HG03521 (cell line): ENCODE measurements around the gene DUOXA2.

Experiments
- ATAC-seq: cut with Tn5 transposase; IDR thresholded peaks from one replicate; pipeline ENCODE4 v1.9.1; 2021; ENCODE audit warnings: mild to moderate bottlenecking, moderate library complexity; ENCODE audit not compliant: unreplicated experiment

DUOXA2 gene

DNA sequence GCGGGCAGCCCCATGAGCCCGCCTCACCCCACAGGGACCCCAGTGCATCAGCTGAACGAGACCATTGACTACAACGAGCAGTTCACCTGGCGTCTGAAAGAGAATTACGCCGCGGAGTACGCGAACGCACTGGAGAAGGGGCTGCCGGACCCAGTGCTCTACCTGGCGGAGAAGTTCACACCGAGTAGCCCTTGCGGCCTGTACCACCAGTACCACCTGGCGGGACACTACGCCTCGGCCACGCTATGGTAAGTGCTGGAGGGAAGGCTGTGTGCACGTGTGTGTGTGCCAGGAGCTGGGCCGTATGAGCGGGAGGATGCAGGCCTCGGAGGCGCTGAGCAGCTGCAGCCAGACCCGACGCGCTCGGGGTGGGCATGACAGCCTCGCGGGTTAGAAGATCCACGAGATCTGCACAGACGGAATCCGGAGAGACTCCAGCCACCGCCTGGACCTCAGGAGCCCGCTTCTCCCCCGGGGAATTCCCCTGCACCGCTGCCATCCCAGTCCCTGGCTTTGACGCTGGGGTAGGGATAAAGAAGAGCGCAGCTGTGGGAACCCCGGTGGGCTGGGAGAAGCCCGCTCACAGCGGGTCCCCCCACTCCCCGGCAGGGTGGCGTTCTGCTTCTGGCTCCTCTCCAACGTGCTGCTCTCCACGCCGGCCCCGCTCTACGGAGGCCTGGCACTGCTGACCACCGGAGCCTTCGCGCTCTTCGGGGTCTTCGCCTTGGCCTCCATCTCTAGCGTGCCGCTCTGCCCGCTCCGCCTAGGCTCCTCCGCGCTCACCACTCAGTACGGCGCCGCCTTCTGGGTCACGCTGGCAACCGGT, 2.6 kb downstream of the DUOXA2 start:
- ATAC-seq = no peak

DNA sequence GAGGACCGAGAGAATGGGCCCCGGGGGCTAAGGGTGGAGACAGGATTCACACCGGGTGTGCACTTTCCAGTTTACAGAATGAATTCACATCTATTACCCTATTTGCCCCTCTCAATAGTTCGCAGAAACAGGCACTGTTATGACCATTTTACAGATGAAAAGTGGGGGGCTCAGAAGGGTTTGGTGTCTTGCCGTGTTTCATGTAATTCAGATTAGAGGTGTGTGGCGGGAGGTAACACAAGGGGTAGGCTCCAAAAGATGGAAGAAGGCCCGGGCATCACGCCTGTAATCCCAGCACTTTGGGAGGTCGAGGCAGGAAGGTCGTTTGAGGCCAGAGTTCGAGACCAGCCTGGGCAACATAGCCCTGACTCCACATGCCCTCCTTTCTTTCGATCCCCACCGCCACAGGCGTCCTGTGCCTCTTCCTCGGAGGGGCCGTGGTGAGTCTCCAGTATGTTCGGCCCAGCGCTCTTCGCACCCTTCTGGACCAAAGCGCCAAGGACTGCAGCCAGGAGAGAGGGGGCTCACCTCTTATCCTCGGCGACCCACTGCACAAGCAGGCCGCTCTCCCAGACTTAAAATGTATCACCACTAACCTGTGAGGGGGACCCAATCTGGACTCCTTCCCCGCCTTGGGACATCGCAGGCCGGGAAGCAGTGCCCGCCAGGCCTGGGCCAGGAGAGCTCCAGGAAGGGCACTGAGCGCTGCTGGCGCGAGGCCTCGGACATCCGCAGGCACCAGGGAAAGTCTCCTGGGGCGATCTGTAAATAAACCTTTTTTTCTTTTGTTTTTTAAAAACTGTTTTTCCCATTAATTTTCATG, 3.4 kb downstream of the DUOXA2 start:
- ATAC-seq = peak; percentile 17

DNA sequence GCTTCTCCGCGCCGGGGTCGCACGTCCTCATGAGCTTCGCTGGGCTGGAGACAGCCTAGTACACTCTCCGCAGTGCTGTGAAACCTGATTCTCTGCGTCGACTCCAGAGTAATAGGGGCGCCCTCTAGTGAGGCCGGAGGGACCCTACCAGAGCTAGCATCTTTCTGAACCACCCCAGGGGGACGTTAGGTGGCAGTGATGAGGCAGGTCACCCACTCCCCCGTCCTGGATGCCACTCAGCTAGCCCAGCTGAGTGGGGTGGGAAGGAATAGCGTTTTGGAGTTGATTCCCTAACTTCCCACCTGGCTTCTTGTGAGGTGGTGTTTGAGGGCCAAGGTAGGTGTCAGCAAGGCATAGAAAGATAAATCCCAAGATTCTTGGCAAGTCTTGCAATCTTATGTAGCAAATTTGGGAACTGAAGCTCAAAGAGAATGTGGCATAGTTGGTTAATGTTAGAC, 4.0 kb downstream of the DUOXA2 start:
- ATAC-seq = peak; percentile 89

DNA sequence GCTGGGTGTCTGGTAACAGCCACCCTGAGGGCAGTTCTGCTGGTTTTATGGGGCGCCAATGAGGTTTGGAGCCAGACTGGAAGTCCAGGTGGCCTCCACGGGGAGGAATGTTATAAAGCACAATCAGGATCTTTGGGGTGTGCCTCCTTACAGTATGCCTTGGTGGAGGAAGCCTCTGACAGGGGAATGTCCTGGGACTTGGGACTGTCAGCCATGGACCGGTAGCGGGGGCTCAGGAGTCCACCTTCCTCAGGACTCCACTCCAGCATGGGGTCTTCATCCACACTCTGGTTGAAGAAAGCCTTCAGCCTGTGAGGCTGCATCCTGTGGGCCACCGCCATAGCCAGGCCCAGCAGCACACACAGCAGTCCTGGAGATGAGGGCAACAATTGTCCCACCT, 4.9 kb downstream of the DUOXA2 start:
- ATAC-seq = no peak

DNA sequence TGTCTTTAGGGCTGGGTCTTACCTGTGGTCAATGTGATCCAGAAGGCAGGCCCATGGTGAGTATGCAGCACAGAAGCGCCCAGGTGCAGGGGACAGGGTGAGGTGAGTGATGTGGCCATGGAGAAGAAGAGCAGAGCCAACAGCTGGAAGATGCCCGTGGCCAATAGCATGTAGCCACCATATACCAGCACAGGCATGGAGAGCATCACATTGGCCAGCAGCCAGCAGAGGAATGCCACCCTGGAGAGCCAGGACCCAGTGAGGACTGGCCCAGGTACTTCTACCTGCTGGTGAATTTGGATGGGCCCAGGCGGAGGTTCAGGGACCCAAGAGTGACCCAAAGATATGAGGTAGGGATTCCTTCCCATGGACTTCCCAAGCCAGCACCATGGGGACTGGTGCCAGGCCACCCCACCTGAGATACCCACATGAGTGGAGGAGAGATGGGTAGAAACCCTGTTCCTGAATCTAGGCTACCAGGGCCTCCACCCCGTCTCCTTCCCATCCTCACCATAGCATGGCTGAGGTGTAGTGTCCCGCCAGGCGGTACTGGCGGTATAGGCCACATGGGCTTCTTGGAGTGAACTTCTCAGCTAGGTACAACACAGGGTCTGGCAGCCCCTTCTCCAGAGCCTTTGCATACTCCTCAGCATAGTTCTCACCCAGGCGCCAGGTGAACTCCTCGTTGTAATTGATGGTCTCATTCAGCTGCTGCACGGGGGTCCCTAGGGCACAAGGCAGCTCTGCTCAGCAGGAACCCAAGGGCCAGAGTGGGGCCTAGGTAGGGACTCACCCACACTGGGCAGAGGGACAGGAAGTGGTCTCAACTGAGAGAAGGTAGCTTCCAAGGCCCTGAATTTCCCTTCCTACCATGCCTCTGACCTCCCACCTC, 6.2 kb downstream of the DUOXA2 start:
- no peak for ATAC-seq

- ATAC-seq = no peak
Measured at GRCh38 chr15:45121020-45121419, 6.9 kb downstream of the DUOXA2 start.

DNA sequence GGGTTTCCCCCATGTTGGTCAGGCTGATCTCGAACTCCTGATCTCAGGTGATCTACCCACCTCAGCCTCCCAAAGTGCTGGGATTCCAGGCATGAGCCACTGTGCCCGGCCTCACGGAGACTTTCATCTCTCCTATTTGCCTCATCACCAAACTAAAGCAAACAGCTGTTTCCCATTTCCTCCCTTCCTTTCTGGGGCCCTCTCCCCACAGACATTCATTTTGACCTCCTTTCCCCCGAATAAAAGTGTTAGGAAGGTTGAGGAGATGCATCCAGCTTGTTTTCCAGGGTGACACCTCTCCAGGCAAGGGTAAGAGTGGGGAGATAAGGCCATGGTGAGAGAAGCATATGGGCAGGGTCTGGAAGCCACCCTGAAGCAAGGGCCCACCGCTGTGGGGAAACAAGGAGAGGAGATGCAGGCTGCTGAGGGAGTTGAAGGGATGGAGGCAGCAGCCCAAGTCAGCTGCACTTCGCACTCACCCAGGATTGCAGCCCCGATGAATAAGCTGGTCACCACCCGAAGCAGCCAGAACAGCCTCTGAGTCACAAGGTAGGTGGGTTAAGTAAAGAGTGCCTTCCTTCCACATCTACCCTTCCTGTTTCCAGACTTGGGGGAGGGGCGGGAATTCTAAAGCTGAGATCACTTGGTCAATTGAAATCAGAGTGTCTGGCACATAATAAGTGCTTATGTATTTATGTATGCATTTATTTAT, 7.7 kb downstream of the DUOXA2 start:
- no peak for ATAC-seq

GRCh38 chr15:45122719-45123118, 8.6 kb downstream of the DUOXA2 start:
- no peak for ATAC-seq

DNA sequence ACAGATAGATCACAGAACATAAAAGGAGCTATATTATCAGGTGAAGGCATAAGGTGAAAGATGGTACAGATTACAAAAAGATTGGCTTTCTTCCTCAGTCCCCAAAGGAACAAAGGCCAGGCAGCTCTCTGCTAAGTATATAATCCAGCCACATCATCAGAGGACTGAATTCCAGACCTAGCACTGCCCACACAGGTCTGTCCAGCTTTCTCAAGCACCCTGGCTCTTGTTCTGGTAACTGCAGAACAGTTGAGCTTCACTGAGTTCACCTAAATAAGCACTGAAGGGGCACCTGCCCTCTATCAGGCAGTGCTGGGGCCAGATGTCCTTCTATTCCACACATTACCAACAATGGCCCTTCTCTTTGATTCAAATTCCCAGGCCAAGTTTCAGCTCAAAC, 9.3 kb downstream of the DUOXA2 start:
- no peak for ATAC-seq

DNA sequence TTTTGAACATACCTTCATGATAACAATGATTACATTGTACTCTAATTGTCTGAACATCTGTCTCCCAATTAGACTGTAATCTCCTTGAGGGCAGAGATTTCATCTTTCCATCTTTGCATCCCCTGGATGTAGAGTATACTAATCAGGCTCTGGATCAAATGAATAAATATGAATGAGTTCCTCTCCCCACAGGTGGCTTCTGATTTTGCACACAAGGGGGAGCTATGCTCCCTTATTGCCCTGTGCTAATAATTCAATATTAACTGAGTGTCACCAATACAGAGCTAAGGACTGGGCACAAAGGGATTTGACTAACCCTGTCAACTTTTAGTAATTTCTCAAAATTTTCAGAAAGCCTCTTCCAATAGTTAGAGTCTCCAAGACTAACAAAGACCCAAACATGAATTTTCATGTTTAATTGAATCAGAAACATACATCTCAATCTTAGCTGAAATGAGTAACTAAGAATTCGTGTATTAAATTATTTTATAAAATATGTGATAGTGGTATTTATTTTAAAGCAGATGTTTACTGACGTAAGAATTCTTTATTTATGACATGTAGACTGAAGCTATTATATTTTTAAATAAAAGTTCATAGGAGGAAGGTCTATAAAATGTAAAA, 12.5 kb downstream of the DUOXA2 start:
- no peak for ATAC-seq

- ATAC-seq = no peak
Measured at GRCh38 chr15:45128971-45129639, 15.0 kb downstream of the DUOXA2 start.

DNA sequence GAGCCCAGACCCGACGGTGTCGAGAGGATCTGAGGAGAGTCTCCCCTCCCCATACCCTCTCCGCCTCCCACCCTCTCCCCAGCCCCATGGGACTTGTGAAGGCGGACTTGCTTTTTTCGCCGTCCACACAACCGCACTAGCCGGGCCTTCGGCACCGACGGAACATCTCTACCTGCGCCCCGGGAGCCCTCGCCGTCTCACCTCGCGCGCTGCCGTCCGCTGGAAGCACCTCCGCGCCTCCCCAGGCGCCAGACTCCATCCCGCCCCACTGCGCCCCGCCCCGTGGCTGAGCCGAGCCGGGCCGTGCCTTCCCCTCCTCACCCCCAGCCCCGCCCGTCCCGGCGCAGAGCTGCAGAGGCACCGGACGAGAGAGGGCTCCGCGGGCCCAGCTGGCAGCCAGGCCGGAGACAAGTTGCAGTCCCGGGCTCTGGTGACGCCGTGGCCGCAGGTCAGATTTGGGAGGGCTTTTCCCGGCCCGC, 15.6 kb downstream of the DUOXA2 start, which contains the start of the genes DUOX1 and DUOXA1:
DUOX1 (plus strand) TSS at position 344 of the 479 bp plus-strand sequence. CDS start 1,973 bp downstream, outside the sequence.
DUOXA1 (minus strand) TSS at position 229 of the 479 bp plus-strand sequence. CDS start 6,865 bp downstream, outside the sequence.
- no peak for ATAC-seq

DNA sequence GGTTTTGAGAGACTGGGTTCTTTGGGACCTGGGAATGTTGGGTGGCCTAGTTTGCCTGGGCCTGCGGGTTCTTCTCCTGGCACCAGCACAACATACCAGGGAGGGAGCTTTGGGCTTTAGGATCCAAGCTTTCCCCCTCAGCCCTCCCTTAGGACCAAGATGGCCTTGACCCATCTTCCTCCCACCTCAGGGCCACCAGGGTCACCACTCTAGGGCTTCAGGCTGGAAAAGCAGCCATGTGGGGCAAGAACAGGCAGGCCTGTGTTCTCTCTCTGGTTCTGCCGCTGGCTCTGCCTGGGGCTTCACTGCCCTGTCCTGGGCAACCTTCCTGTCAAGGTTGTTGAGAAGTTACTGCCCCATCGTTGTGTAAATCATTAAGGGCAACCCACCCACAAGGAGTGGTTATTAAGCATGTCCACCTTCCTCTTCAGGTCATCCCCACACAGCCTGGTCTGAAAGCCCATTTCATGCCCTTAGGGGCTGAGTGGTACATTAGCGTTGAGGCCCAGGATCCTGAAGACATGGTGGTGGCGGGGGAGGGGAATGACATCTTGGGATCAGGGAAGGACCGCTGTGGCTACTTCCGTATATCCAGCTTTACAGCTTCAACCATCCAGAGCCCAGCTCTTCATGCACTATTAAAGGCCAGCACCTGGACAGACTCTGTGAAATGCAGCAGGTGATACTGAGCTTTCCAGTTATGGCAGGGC, 16.3 kb downstream of the DUOXA2 start:
- ATAC-seq = no peak

DNA sequence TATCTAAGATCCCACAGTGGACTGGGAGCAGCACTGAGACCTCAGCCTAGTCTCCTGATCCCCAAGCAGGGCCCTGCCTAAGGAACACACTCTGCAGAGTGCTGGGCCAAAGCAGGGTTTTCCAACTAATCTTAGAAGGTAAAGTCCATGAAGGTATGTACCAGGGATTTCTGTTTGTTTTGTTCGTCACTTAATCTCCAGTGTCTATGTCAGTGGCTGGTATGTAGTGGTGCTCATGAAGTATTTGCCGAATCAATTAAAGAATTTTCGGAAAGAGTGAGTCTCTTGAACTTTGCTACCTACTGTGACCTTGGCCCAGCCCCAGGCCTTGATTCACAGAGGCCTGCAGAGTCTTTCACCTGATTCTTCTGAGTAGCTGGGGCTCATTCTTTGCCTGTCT, 17.4 kb downstream of the DUOXA2 start:
- ATAC-seq = no peak

- no peak for ATAC-seq
Measured at GRCh38 chr15:45132844-45133560, 18.9 kb downstream of the DUOXA2 start.

DNA sequence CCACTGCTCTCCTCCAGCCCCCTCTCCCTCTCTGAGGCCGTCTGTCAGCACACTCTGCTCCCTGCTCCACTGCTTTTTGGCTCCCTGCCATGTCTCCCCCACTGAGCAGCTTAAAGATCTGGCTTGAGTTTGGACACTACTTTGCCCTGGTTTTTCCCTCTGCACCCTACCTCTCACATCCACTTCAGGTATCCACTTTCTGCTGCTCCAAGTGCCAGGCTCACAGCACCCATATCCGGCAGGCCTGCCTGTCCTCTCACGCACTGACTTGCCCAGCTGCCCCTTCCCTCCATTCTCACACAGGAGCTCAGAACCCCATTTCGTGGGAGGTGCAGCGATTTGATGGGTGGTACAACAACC, 19.4 kb downstream of the DUOXA2 start:
- ATAC-seq = no peak

- ATAC-seq = no peak
Measured at GRCh38 chr15:45134046-45134445, 19.9 kb downstream of the DUOXA2 start.
